Neuronal stem cell (in vitro differentiated cells): Measurements from ENCODE around the gene CDK14.

Experiments
- DNase-seq: peaks from one replicate; pipeline ENCODE4 v3.0.0-alpha.2; 2013; ENCODE audit warnings: low spot score
- H2AFZ ChIP-seq: one replicate; pipeline ENCODE4 v1.6.1; 2013; ENCODE audit warnings: mild to moderate bottlenecking, low read length, inconsistent platforms
- H2AK5ac ChIP-seq: 2 replicates; pipeline ENCODE4 v1.6.1; 2013; ENCODE audit warnings: low read depth, mild to moderate bottlenecking, inconsistent platforms, low read length, moderate library complexity, mixed read lengths
- H2BK120ac ChIP-seq: 2 replicates; pipeline ENCODE4 v1.6.1; 2013; ENCODE audit warnings: low read depth, mild to moderate bottlenecking, inconsistent platforms, low read length, moderate library complexity, mixed read lengths
- H2BK12ac ChIP-seq: one replicate; pipeline ENCODE4 v1.6.1; 2013; ENCODE audit warnings: low read length, inconsistent platforms
- H2BK15ac ChIP-seq: 2 replicates; pipeline ENCODE4 v1.6.1; 2013; ENCODE audit warnings: mild to moderate bottlenecking, low read length, inconsistent platforms, mixed read lengths
- H2BK5ac ChIP-seq: one replicate; pipeline ENCODE4 v1.6.1; 2013; ENCODE audit warnings: inconsistent platforms, mild to moderate bottlenecking, low read length, moderate library complexity
- H3K14ac ChIP-seq: one replicate; pipeline ENCODE4 v1.6.1; 2013; ENCODE audit warnings: low read length, inconsistent platforms
- H3K18ac ChIP-seq: 2 replicates; pipeline ENCODE4 v1.6.1; 2013; ENCODE audit warnings: low read length, inconsistent platforms
- H3K23ac ChIP-seq: 2 replicates; pipeline ENCODE4 v1.6.1; 2013; ENCODE audit warnings: low read depth, mild to moderate bottlenecking, mixed read lengths, low read length, inconsistent platforms; ENCODE audit not compliant: poor library complexity
- H3K27ac ChIP-seq: replicated peaks from 3 replicates; pipeline ENCODE4 v1.5.1; 2013; ENCODE audit warnings: low read length, inconsistent platforms
- H3K27me3 ChIP-seq, 3 experiments: 2 replicates each; pipeline ENCODE4 v1.6.1; 2013; ENCODE audit warnings: low read length in 3 of 3, mild to moderate bottlenecking in 2 of 3, inconsistent platforms in 1 of 3, low read depth in 1 of 3, mixed read lengths in 1 of 3, moderate library complexity in 1 of 3; ENCODE audit not compliant: control insufficient read depth in 3 of 3, insufficient read depth in 3 of 3
- H3K36me3 ChIP-seq, 2 donors: replicated peaks in 1 of 2; 2 replicates each; pipeline ENCODE4 v1.6.1; 2013; ENCODE audit warnings: low read length in 2 of 2; ENCODE audit not compliant: control insufficient read depth in 2 of 2, insufficient read depth in 2 of 2
- H3K4ac ChIP-seq: 2 replicates; pipeline ENCODE4 v1.6.1; 2013; ENCODE audit warnings: inconsistent platforms, mild to moderate bottlenecking, low read length, moderate library complexity
- H3K4me1 ChIP-seq, 2 donors: 1 replicate in 1 of 2; 2 replicates in 1 of 2; pipeline ENCODE4 v1.6.1; 2013; ENCODE audit warnings: low read length in 2 of 2, low read depth in 1 of 2; ENCODE audit not compliant: control insufficient read depth in 2 of 2, insufficient read depth in 1 of 2
- H3K4me2 ChIP-seq: one replicate; pipeline ENCODE4 v1.6.1; 2013; ENCODE audit warnings: mild to moderate bottlenecking, low read length, inconsistent platforms; ENCODE audit not compliant: insufficient read depth, poor library complexity, severe bottlenecking
- H3K4me3 ChIP-seq, 2 donors: 2 replicates each; pipeline ENCODE4 v1.5.1; 2013; ENCODE audit warnings: low read length in 2 of 2, mild to moderate bottlenecking in 2 of 2, inconsistent platforms in 1 of 2, moderate library complexity in 1 of 2
- H3K79me1 ChIP-seq: one replicate; pipeline ENCODE4 v1.6.1; 2013; ENCODE audit warnings: low read depth, mild to moderate bottlenecking, inconsistent platforms, low read length, moderate library complexity
- H3K9ac ChIP-seq: one replicate; pipeline ENCODE4 v1.6.1; 2013; ENCODE audit warnings: mild to moderate bottlenecking, low read depth, low read length, inconsistent platforms; ENCODE audit not compliant: poor library complexity
- H3K9me3 ChIP-seq, 2 donors: replicated peaks in 1 of 2; 2 replicates each; pipeline versions ENCODE3 to v1.6.1; 2013; ENCODE audit warnings: low read length in 2 of 2, mild to moderate bottlenecking in 2 of 2, inconsistent platforms in 1 of 2, low read depth in 1 of 2, mixed read lengths in 1 of 2, moderate library complexity in 1 of 2; ENCODE audit not compliant: control insufficient read depth in 2 of 2, insufficient read depth in 1 of 2
- H4K8ac ChIP-seq: one replicate; pipeline ENCODE4 v1.6.1; 2013; ENCODE audit warnings: low read depth, mild to moderate bottlenecking, inconsistent platforms, low read length, moderate library complexity
- H4K91ac ChIP-seq: one replicate; pipeline ENCODE4 v1.6.1; 2013; ENCODE audit warnings: low read length, low read depth, mild to moderate bottlenecking, inconsistent platforms; ENCODE audit not compliant: poor library complexity
- WGBS, 2 donors: extraction: QIAGEN DNeasy Blood & Tissue Kit; methylation state at CpG; one replicate each; pipeline ENCODE4 v1.1.7; 2013; ENCODE audit warnings: missing lambda C conversion rate in 2 of 2, mixed read lengths in 1 of 2; ENCODE audit not compliant: insufficient read length in 2 of 2, insufficient replicate concordance in 1 of 2; ENCODE audit errors: extremely low coverage in 2 of 2; 5-methylcytosine and 5-hydroxymethylcytosine counted together

The CDK14 gene

DNA sequence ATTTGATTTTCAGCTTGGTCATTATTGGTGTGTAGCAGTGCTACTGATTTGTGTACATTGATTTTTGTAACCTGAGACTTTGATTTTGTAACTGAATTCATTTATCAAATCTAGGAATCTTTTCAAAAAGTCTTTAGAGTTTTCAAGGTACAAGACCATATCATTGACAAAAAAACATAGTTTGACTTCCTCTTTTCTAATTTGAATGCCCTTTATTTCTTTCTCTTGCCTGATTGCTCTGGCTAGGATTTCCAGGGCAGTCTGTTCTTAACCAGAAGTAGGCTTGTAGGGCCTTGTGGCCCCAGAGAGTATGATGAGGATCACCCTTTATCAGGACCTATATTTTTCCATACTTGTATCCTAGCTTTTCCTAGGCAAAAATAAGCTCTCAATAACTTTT is 433.6 kb downstream of the CDK14 start:
- Histone ChIP-seq H2AFZ (no peak overlapping the region), H3K36me3 (no peaks in the 10 kb centered on the region), H3K9ac (no peak overlapping the region), H3K23ac (no peak overlapping the region), H2BK15ac (no peak overlapping the region), H4K91ac (no peak overlapping the region), H4K8ac (no peak overlapping the region), H3K18ac (no peak overlapping the region), H2BK120ac (no peak overlapping the region), H3K27me3 (no peaks in the 10 kb centered on the region), H3K4me2 (no peak overlapping the region), H3K79me1 (no peaks in the 10 kb centered on the region), H2BK12ac (no peak overlapping the region), H3K4me1 (peaks cover 2 to 7% of the 10 kb centered on the region in 2 donors), H3K14ac (no peak overlapping the region), H3K9me3 (peaks cover 1 to 4% of the 10 kb centered on the region in 2 donors), H3K4ac (no peak overlapping the region), H2BK5ac (no peak overlapping the region), H2AK5ac (no peak overlapping the region), H3K27ac (no peak overlapping the region), H3K4me3 (no peak overlapping the region)
- no peak for DNase-seq

DNA sequence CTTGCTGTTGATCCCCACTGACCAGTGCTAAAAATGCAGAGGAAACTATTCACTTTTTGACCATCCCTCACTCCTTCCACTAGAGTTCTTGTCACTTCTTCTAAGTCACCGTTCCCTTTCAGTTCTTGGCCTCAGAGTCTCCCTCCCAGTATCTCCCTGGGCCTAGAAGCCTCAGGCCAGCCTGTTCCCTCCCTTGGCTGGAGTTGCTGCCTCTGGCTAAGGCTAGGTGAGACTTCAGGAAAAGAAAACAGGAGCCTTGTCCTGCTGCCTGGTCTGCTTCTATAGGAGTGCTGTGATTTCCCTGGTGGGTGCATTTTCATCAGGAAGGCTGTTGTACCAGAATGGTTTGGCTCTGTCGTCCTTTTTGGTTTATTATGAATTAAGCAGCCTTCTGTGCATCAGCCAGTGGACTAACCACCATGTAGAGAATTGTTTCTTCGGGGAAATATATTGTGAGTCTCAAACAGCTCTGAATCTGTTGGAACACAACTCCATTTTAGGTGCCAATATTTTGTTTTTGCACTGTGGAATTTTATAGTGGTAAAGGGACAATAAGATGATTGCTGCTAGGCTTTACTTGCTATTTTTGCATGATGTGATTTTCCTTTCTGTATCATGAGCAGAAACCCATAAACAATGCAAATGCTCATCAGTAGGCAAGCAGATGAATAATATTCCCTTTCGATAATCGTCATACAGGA is 434.7 kb downstream of the CDK14 start:
- H3K79me1 ChIP-seq = no peaks in the 10 kb centered on the region
- no peak overlapping the region for H2AK5ac ChIP-seq
- H2BK120ac ChIP-seq = no peak overlapping the region
- no peak overlapping the region for H3K23ac ChIP-seq
- H3K4me1 ChIP-seq = peaks cover 2 to 5% of the 10 kb centered on the region in 2 donors
- H2BK12ac ChIP-seq = no peak overlapping the region
- H3K4me2 ChIP-seq = no peak overlapping the region
- WGBS, 2 donors = no CpG with 5 or more reads among the region's 5 CpGs
- H4K91ac ChIP-seq = no peak overlapping the region
- DNase-seq = no peak
- H2BK5ac ChIP-seq = no peak overlapping the region
- H2AFZ ChIP-seq = no peak overlapping the region
- H3K18ac ChIP-seq = no peak overlapping the region
- no peak overlapping the region for H2BK15ac ChIP-seq
- no peak overlapping the region for H3K4me3 ChIP-seq
- no peaks in the 10 kb centered on the region for H3K27me3 ChIP-seq
- H3K14ac ChIP-seq = no peak overlapping the region
- peaks cover 1 to 4% of the 10 kb centered on the region in 2 donors for H3K9me3 ChIP-seq
- H4K8ac ChIP-seq = no peak overlapping the region
- no peak overlapping the region for H3K27ac ChIP-seq
- no peak overlapping the region for H3K9ac ChIP-seq
- no peak overlapping the region for H3K4ac ChIP-seq
- no peaks in the 10 kb centered on the region for H3K36me3 ChIP-seq

DNA sequence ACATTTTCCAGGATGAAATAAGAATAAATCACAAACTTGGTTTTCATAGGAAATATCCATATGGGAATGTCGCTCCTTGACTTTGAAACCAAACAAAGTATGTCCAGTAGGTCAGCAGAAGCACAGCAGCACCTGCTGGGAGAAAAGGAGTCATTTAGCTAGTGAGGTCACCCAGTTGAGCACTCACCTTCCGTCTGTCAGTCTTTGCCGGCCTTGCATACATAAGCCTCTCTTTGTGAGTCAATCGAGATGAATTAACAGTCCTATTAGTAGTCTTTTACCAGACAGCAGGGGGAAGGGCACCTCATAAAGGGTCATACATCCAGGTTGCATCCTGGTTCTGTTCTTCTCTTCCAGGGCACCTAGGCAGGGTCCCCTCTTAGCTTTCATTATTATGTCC is 435.6 kb downstream of the CDK14 start:
- Histone ChIP-seq H4K91ac (no peak overlapping the region), H3K9ac (no peak overlapping the region), H3K36me3 (no peaks in the 10 kb centered on the region), H2BK5ac (no peak overlapping the region), H2BK120ac (no peak overlapping the region), H3K4ac (no peak overlapping the region), H2AK5ac (no peak overlapping the region), H3K27me3 (no peaks in the 10 kb centered on the region), H3K79me1 (no peaks in the 10 kb centered on the region), H3K4me3 (no peak overlapping the region), H2BK12ac (no peak overlapping the region), H3K18ac (no peak overlapping the region), H4K8ac (no peak overlapping the region), H3K4me2 (no peak overlapping the region), H3K9me3 (peaks cover 1 to 4% of the 10 kb centered on the region in 2 donors), H3K27ac (no peak overlapping the region), H3K23ac (no peak overlapping the region), H3K14ac (no peak overlapping the region), H3K4me1 (peaks cover 2% of the 10 kb centered on the region in 2 donors), H2BK15ac (no peak overlapping the region), H2AFZ (no peak overlapping the region)
- WGBS, 2 donors = no CpG with 5 or more reads among the region's 4 CpGs
- no peak for DNase-seq

DNA sequence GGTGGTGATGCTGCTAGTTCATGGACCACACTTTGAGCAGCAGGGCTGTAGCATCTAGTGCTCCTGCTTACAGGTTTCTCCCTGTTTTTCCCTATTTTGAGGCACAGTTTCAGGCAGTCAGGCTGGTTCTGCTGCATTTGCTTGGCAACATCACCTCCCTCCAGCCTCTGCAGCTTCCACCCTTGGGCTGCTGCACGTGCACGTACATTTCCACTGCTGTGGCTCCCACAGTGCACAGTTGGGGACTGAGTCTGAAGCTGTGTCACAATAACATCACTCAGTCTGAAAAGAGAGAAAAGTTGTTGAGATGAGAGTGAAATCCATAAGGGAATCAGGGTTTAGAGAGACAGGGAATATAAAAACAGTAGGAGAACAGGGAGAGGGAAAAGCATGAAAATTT is 437.5 kb downstream of the CDK14 start:
- H2BK120ac ChIP-seq = no peak overlapping the region
- no CpG with 5 or more reads among the region's 2 CpGs for WGBS, 2 donors
- H2AFZ ChIP-seq = no peak overlapping the region
- no peak overlapping the region for H3K23ac ChIP-seq
- H3K9me3 ChIP-seq = peaks cover 1 to 4% of the 10 kb centered on the region in 2 donors
- H2BK15ac ChIP-seq = no peak overlapping the region
- no peaks in the 10 kb centered on the region for H3K79me1 ChIP-seq
- no peak overlapping the region for H4K91ac ChIP-seq
- no peak overlapping the region for H3K14ac ChIP-seq
- no peak overlapping the region for H2BK12ac ChIP-seq
- no peak overlapping the region for H2AK5ac ChIP-seq
- H2BK5ac ChIP-seq = no peak overlapping the region
- peak overlapping the region; percentile 43 for H4K8ac ChIP-seq
- H3K9ac ChIP-seq = no peak overlapping the region
- no peak overlapping the region for H3K4me2 ChIP-seq
- no peak overlapping the region for H3K4me3 ChIP-seq
- H3K27me3 ChIP-seq = no peaks in the 10 kb centered on the region
- DNase-seq = no peak
- no peak overlapping the region for H3K27ac ChIP-seq
- H3K4ac ChIP-seq = no peak overlapping the region
- H3K36me3 ChIP-seq = no peaks in the 10 kb centered on the region
- no peak overlapping the region for H3K18ac ChIP-seq
- H3K4me1 ChIP-seq = peaks cover 2% of the 10 kb centered on the region in 2 donors
